NCI-H187 (cell line): ENCODE measurements around the gene TMSB15A.
A peak's percentile ranks its signal among the peaks of the same experiment; 100 is the strongest.
"Not testable (repeated sequence)": the region's sequence is repeated elsewhere in the genome, so short reads cannot be mapped to it uniquely, and the experiment has no call there.

Experiments
- DNase-seq, 2 experiments: peaks; one replicate each; lab custom pipeline; 2025; lab: John Stamatoyannopoulos, UW

Gene TMSB15A

DNA sequence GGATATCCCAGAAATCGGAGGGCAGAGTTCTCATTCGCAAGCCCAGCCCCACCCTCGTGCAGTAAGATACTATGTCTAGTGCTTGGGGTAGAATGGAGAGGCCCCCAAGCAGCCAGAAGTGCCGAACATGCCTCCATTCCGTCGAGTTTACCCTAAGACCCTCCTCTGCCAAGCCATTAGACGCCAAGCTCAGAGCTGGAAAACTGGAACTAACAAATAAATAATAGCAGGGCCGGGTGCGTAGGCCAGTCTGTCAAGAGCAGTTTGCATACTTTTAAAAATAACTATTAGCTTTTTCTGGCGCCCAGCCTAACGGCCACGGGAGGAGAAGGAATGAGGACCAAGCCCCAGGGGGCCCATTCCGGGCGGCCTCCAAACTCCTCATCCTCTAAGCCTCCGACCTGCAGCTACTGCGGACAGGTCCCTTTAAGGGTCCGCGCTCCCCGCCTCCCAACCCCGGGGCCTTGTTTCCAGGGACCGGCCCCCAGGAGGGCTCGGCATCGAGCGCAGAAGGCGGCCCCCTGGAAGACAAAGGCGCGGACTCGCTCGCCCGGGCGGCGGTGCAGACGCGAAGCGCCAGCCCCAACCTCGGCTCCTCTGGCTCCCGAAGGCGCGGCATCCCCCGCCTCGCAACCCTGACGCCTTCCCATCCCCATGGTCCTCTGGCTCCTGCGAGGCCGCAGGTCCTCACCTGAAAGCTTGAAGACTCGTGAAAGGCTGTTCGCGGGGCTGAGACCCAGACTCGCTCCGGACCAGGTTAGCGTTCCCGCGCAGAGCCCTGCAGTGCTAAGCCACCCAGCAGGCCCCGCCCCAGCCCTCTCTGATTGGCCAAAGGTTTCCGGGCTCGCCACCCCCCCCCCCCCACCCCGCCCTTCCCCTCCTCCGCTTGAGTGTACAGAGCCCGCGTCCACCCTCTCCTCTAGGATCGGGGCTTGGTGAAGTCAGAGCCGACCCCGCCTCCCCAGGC, at the start of gene TMSB15A:
Gene TMSB15A (minus strand): TSS at position 765 of the 967 bp plus-strand sequence.
- DNase-seq: peak in 1 of 2 experiments; percentile 51

DNA sequence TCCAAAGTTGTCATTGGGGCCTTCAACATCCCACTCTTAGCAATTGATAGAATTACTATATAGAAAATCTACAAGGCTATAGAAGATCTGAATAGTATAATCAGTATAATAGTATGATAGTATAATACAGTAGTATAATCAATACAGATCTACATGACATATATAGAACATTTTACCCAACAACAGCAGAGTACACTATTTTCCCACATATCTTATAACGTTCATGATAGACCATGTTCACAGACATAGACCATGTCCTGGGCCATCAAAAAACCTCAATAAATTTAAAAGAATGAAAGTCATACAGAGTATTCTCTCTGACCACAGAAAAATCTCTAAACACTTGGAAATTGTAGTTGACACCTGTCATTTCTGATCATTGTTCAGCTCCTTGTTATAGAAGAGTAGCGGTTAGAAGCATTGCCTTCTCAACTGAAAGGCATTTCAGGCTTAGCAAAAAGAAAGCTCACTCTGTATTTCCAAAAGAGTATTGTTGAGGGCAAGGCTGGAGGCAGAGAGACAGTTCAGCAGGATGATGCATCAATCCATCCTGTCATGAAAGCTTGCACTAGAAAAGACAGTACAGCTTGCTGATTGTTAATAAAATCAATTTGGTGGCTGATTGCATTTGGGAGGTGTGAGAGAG, 44.0 kb upstream of the TMSB15A start:
- DNase-seq: no peak

DNA sequence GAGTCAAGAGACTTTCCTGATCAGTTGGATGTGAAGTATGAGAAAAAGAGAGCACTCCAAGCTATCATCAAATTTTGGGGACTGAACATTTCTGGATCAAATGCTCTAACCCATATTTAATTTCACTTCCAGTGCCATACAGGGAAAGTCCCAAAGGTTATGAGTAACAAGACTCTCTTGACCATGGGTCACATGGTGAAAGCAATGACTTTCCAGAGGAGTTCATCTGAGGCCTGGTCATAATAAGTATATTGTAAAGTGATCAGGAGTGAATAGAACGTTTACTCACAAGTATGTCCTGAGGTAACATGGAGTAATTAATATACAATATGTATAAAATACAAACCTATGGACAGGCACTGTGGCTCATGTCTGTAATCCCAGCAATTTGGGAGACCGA, 42.1 kb upstream of the TMSB15A start:
- DNase-seq: no peak

DNA sequence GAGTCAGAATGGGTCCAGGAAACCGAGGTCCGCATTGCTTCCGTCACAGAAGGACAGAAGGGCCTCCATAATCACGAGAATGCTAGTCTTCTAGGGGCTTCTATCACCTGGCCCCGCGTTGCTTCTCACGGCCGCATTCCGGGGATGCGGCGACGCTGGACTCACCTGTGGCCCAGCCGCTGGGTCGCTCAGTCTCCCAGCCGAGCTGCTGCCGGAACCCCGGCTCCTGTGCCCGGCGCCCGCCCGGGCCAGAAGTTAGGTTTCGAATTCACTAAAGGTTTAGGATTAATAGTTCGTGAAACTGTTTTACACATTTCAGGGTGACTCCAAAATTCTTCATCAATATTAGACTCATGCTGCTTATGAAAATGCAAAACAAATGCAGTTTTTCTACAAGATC, 31.7 kb upstream of the TMSB15A start:
- no peak for DNase-seq

DNA sequence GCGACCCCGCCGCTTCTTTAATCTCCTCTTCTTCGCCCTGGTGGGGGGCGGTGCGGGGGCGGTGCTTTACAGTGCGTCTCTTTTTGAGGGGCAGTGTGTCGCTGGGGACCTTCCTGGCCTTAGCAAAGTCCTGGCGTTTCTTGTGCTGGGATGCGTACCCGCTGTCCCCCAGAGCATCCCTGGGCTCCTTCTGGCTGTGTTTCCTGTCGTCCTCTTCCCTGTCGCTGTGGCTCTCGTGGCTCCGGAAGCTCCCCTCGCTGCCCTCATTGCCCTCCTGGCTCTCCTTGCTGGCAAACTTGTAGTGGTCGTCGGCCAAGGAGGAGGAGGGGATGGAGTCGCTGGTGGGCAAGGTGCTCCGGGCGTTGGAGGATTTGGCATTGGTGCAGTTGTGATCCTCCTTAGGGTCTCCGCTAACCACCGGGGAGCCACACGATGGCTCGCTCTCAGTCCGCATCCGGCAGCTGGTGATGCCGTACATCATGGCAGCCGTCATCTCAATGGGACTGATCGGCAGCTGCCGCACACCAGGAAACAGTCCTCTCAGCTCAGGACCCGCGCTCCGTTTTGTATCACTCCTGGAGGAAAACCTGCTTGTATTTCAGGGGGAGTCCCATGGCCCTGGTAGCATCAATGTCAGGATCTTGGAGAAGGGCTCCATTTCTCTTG, 30.4 kb upstream of the TMSB15A start:
- DNase-seq: no peak

DNA sequence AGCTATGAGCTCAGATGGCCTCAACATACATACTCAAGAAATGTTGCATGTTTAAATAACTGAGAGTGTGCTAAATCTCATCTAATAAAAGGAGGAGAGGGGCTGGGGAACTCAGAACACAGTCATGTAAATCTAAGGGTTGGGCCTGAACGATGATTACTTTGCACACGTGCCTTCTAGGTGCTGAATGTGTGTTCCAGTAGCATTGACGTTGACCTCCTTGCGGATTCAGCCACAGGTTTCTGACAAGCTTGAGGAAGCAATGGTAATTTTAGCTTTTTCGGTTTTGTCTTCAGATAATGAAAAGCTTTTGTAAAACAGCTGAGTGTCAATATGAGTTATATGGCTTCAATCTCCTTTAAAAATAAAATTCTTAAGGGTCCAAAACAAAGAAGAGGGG, 29.6 kb upstream of the TMSB15A start:
- not testable (repeated sequence) for DNase-seq

DNA sequence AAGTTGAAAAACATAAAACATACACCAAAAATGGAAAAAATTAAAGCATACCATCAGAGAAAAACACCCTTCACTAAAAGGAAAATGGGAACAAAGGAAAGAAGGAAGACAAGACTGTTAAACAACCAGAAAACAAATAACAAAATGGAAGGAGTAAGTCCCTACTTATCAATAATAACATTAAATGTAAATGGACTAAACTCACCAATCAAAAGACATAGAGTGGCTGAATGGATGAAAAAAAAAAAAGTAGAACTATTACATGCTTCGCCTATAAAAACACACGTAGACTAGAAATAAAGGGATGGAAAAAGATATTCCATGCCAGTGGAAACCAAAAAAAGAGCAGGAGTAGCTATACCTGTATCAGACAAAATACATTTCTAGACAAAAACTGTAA, 19.4 kb upstream of the TMSB15A start:
- no peak for DNase-seq

DNA sequence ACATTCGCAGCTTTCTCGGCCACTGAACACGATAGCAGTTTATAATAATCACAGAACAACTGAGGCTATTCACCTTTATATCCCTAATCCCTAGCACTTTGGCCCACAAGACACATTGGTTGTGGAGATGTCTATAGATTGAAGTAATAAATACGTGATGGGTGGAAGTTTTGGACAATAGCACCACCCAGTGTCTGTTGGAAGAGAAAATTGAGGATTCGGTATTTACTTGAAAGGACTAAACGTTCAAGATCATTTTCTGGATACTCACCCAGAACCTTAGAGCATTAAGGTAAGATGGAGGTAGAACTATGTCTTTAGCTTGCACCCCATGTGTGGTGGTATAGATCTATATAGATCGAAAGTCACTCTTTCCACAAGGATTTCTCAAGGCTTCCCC, 787 bp upstream of the TMSB15A start:
- no peak for DNase-seq

DNA sequence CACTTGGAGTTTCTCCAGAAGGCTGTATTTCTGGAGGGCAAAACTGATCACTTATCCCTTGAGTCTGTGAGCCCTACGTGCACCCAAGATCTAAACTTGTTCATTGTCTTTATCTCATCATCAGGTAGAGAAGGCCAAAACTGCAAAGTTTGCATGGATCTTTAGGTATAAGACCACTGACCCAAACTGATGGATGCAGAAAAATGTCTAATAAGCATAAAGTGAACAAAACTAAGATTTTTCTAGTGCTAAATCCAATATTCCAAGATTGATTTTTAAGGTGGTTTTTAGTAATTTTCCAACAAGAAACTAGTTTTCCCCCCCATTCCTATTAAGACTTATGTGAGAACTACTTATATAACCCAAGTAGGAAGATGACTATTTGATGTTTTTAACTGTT, 2.0 kb downstream of the TMSB15A start:
- no peak for DNase-seq

DNA sequence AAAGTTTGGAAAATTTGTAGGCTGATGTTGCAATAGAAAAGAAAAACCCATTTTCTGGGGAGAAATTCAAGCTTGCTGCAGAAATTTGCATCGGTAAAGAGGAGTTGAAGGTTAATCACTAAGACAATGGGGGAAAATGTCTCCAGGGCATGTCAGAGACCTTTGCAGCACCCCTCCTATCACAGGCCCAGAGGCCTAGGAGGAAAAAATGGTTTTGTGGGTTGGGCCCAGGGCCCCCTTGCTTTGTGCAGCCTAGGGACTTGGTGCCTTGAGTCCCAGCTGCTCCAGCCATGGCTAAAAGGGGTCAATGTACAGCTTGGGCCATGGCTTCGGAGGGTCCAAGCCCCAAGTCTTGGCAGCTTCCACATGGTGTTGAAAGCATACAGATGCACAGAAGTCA, 17.8 kb downstream of the TMSB15A start:
- DNase-seq: no peak

DNA sequence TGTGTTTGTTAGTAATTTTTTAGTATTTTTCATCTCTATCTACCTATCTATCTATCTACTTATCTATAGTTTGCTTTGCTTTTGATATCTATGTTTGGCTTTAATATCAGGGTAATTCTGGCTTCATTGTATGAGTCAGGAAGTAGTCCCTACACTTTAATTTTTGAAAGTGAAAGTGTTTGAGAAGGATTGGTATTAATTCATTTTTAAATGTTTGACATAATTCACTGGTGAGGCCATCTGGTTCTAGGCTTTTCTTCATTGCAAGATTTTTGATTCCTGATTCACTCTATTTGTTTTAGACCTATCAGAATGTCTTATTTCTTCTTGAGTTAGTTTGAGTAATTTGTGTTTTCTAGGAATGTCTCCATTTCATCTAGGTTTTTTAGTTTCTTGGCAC, 24.8 kb downstream of the TMSB15A start:
- DNase-seq: no peak

DNA sequence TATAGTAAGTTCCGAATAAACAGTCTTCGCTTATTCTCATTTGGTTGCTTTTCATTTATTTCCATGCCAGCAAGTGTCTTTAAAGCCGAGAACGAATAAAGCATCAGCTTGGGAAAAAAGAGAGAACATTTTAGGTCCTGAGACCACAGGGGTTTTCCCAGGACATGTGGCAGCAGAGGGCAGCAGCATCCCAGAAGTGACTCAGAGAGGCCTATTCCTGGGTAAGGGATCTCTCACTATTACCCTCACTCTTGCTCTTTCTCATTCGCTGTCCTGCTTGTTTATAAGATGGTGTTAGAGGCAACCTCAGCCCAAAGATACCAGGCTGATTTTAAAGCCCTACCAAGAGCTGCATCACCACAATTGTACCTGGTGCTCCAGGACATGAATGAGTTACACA, 37.8 kb downstream of the TMSB15A start:
- DNase-seq: not testable (repeated sequence)

DNA sequence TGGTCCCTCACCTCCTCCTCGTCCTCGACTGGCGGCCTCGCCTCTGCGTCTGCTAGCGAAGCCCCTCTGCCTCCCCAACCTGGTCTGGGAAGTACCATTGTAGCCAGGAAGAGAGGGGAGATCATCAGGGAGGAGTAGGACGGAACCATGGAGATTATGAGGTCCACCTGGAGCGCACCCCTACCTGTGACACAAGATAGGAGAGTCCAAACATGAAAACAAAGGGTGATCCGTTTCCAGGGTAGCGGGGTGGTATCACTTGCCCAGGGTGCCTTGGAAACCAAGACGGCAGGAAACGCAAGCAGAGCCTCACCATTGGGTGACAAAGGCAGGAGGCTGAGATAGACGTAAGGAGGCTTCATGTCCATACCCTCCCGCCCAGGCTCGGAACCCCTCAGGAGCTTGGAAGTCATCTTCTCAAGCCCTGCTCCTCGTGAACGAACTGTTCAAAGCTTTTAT, 44.7 kb downstream of the TMSB15A start, which contains the start of gene TCP11X2:
Gene TCP11X2 (minus strand): TSS at position 51 of the 459 bp plus-strand sequence.
- DNase-seq: not testable (repeated sequence)

DNA sequence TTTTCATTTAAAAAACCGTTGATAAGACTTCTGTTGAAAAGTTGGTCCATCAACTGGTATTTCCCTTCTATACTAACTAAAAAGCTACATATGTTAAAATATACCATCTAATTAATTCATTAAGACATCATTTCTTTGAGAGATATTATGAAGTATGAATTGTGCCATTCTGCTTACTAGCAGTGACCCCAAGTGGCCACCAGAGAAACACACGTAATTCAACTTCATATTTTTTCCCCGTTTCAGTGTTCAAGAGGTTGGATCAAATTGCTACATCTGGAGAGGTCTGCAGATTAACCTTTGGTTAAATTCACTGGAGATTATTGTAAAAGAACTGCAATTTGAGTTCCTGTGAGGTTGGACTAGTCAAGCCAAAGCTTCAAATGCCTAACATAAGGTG, 46.3 kb downstream of the TMSB15A start:
- not testable (repeated sequence) for DNase-seq
